ENCODE data around the gene CTLA4.

CTLA4 gene

GRCh38 chr2:203882551-203882950, 15.0 kb downstream of the CTLA4 start:
- H4K20me1 ChIP-seq (ENCODE audit: insufficient read depth, low read length) = no peaks in the 10 kb centered on the region
- no peak overlapping the region for H3K27ac ChIP-seq (ENCODE audit: low read depth, low read length, poor library complexity, severe bottlenecking)
- H3K9me3 ChIP-seq (ENCODE audit: low read length) = no peaks in the 10 kb centered on the region
- H3K9ac ChIP-seq (ENCODE audit: low read length) = no peak overlapping the region
- TF ChIP-seq EZH2 (IDR thresholded peaks at IDR 0.05; ENCODE audit: borderline replicate concordance, low read length) = no peak
- no peak for TF ChIP-seq CTCF (IDR thresholded peaks at IDR 0.05; ENCODE audit: low read length)
- no peaks in the 10 kb centered on the region for H3K27me3 ChIP-seq (ENCODE audit: insufficient read depth, low read length)
- no peaks in the 10 kb centered on the region for H3K9me2 ChIP-seq (ENCODE audit: low read depth, low read length)
- H2AFZ ChIP-seq (ENCODE audit: low read length) = no peak overlapping the region
- H3K4me1 ChIP-seq (ENCODE audit: insufficient read depth, low read length, severe bottlenecking) = no peaks in the 10 kb centered on the region
- no peak overlapping the region for H3K4me2 ChIP-seq (ENCODE audit: low read length)
- H3K36me3 ChIP-seq (ENCODE audit: insufficient read depth, low read length) = no peaks in the 10 kb centered on the region
- H3K4me3 ChIP-seq (ENCODE audit: low read depth, low read length, poor library complexity, severe bottlenecking) = no peak overlapping the region
- no peaks in the 10 kb centered on the region for H3F3A ChIP-seq (ENCODE audit: insufficient read depth, low read length)
- no peaks in the 10 kb centered on the region for H3K79me2 ChIP-seq (ENCODE audit: insufficient read depth, low read length)

- Histone ChIP-seq H4K20me1 (ENCODE audit: insufficient read depth, low read length) (no peaks in the 10 kb centered on the region), H3K4me3 (ENCODE audit: low read depth, low read length, poor library complexity, severe bottlenecking) (no peak overlapping the region), H3K4me1 (ENCODE audit: insufficient read depth, low read length, severe bottlenecking) (no peaks in the 10 kb centered on the region), H3F3A (ENCODE audit: insufficient read depth, low read length) (no peaks in the 10 kb centered on the region), H2AFZ (ENCODE audit: low read length) (no peak overlapping the region), H3K79me2 (ENCODE audit: insufficient read depth, low read length) (no peaks in the 10 kb centered on the region), H3K9ac (ENCODE audit: low read length) (no peak overlapping the region), H3K4me2 (ENCODE audit: low read length) (no peak overlapping the region), H3K27me3 (ENCODE audit: insufficient read depth, low read length) (no peaks in the 10 kb centered on the region), H3K9me2 (ENCODE audit: low read depth, low read length) (no peaks in the 10 kb centered on the region), H3K36me3 (ENCODE audit: insufficient read depth, low read length) (no peaks in the 10 kb centered on the region), H3K27ac (ENCODE audit: low read depth, low read length, poor library complexity, severe bottlenecking) (no peak overlapping the region), H3K9me3 (ENCODE audit: low read length) (no peaks in the 10 kb centered on the region)
- TF ChIP-seq CTCF (IDR thresholded peaks at IDR 0.05; ENCODE audit: low read length) = no peak
- TF ChIP-seq EZH2 (IDR thresholded peaks at IDR 0.05; ENCODE audit: borderline replicate concordance, low read length) = no peak
Measured at GRCh38 chr2:203886661-203887151, 19.1 kb downstream of the CTLA4 start.

- H3K36me3 ChIP-seq (ENCODE audit: insufficient read depth, low read length) = no peaks in the 10 kb centered on the region
- no peaks in the 10 kb centered on the region for H3K9me3 ChIP-seq (ENCODE audit: low read length)
- no peak overlapping the region for H2AFZ ChIP-seq (ENCODE audit: low read length)
- H3K27ac ChIP-seq (ENCODE audit: low read depth, low read length, poor library complexity, severe bottlenecking) = no peak overlapping the region
- no peaks in the 10 kb centered on the region for H3F3A ChIP-seq (ENCODE audit: insufficient read depth, low read length)
- H3K4me1 ChIP-seq (ENCODE audit: insufficient read depth, low read length, severe bottlenecking) = no peaks in the 10 kb centered on the region
- no peak overlapping the region for H3K4me2 ChIP-seq (ENCODE audit: low read length)
- no peaks in the 10 kb centered on the region for H3K79me2 ChIP-seq (ENCODE audit: insufficient read depth, low read length)
- no peaks in the 10 kb centered on the region for H3K27me3 ChIP-seq (ENCODE audit: insufficient read depth, low read length)
- no peak overlapping the region for H3K9ac ChIP-seq (ENCODE audit: low read length)
- H3K4me3 ChIP-seq (ENCODE audit: low read depth, low read length, poor library complexity, severe bottlenecking) = no peak overlapping the region
- no peaks in the 10 kb centered on the region for H3K9me2 ChIP-seq (ENCODE audit: low read depth, low read length)
- H4K20me1 ChIP-seq (ENCODE audit: insufficient read depth, low read length) = no peaks in the 10 kb centered on the region
- TF ChIP-seq CTCF (IDR thresholded peaks at IDR 0.05; ENCODE audit: low read length) = no peak
- no peak for TF ChIP-seq EZH2 (IDR thresholded peaks at IDR 0.05; ENCODE audit: borderline replicate concordance, low read length)
Measured at GRCh38 chr2:203887677-203888076, 20.1 kb downstream of the CTLA4 start.

All from OCI-LY1 (cell line).